Tibial nerve (tissue), 4 donors: ENCODE results near the gene SUV39H2. TPM values are rescaled to one million over a fixed set of nuclear protein-coding genes. Genes with fewer than 3 reads are reported as not detected.
"Not testable (repeated sequence)": the region's sequence is repeated elsewhere in the genome, so short reads cannot be mapped to it uniquely, and the experiment has no call there.

ENCODE experiments used
- DNase-seq, 2 donors: peaks; one replicate each; pipeline ENCODE4 v3.0.0-alpha.2; 2019; ENCODE audit warnings: low spot score in 2 of 2
- H3K27ac ChIP-seq, 4 donors: fragments of 200-600 bp; sonication (generic) in 3 of 4; one replicate each; pipeline ENCODE4 v1.5.1; 2017 to 2019; ENCODE audit warnings: mild to moderate bottlenecking in 1 of 4
- H3K27me3 ChIP-seq, 2 donors: fragments of 200-600 bp; sonication (generic) in 1 of 2; one replicate each; pipeline versions ENCODE4 v1.5.1 to v1.6.0; 2017 to 2019
- H3K36me3 ChIP-seq, 3 donors: fragments of 200-600 bp; sonication (generic); one replicate each; pipeline ENCODE4 v1.5.1; 2018 to 2019
- H3K4me1 ChIP-seq, 4 donors: fragments of 200-600 bp; sonication (generic) in 3 of 4; one replicate each; pipeline ENCODE4 v1.5.1; 2017 to 2019
- H3K4me3 ChIP-seq, 4 donors: fragments of 200-600 bp; sonication (generic) in 3 of 4; one replicate each; pipeline ENCODE4 v1.5.1; 2017 to 2019; ENCODE audit warnings: mild to moderate bottlenecking in 1 of 4, moderate library complexity in 1 of 4
- H3K9me3 ChIP-seq, 4 donors: fragments of 200-600 bp; sonication (generic) in 3 of 4; one replicate each; pipeline ENCODE4 v1.5.1; 2017 to 2019
- EP300 ChIP-seq, 2 donors: sonication (generic); formaldehyde crosslinking; IDR thresholded peaks; one replicate each; pipeline ENCODE4 v1.6.1; 2017; ENCODE audit warnings: antibody characterized with exemption in 2 of 2, mild to moderate bottlenecking in 1 of 2
- POLR2A ChIP-seq, 2 donors: fragments of 450-650 bp; IDR thresholded peaks; one replicate each; pipeline ENCODE4 v1.6.1; 2017; ENCODE audit warnings: antibody characterized with exemption in 2 of 2, mild to moderate bottlenecking in 2 of 2, moderate library complexity in 2 of 2
- WGBS, 2 donors: methylation state at CpG; one replicate each; pipeline ENCODE4 v1.1.5; 2018; 5-methylcytosine and 5-hydroxymethylcytosine counted together
- total RNA-seq, 4 donors: library from RNA; depleted of rRNA; stranded (reverse); fragments of >200 nt; gene quantifications; one replicate each; pipeline ENCODE4 v1.1.0, GENCODE V29; 2016
- TF ChIP-seq, protein P1 (sequence below), 5 experiments: fragments of 200-600 bp in 3 of 5; fragments of 450-650 bp in 2 of 5; sonication (generic) in 3 of 5; IDR thresholded peaks; one replicate each; pipeline ENCODE4 v1.5.1; 2016 to 2019; ENCODE audit warnings: antibody characterized with exemption in 5 of 5, mild to moderate bottlenecking in 3 of 5, moderate library complexity in 2 of 5

SUV39H2 gene
- total RNA-seq, 4 donors from 2014 or later, result 2.2 to 4.4 (median 3.0) TPM

DNA sequence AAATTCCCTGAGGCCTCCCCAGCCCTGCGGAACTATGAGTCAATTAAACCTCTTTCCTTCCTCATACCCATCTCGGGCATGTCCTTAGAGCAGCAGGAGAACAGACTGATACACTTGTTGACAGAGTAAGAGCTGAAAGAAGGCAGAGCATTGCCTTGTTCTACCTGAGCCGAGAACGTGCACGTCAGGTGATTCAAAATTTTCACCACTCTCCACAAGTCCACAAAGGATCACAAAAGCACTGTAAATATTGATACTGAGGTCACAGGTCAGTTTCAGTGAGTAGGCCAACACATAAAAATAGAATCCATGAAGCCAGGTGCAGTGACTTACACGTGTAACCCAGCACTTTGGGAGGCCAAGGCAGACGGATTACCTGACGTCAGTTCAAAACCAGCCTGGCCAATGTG is 47.4 kb downstream of the SUV39H2 start:
- Histone ChIP-seq H3K9me3 (no peaks in the 10 kb centered on the region), H3K4me1 (no peaks in the 10 kb centered on the region), H3K4me3 (no peak overlapping the region), H3K27me3 (no peaks in the 10 kb centered on the region), H3K27ac (no peak overlapping the region), H3K36me3 (peaks cover 0 to 97% (median 7%) of the 10 kb centered on the region in 3 donors)
- no peak for DNase-seq
- TF ChIP-seq EP300 (IDR thresholded peaks at IDR 0.05), result no peak
- TF ChIP-seq, protein P1, sequence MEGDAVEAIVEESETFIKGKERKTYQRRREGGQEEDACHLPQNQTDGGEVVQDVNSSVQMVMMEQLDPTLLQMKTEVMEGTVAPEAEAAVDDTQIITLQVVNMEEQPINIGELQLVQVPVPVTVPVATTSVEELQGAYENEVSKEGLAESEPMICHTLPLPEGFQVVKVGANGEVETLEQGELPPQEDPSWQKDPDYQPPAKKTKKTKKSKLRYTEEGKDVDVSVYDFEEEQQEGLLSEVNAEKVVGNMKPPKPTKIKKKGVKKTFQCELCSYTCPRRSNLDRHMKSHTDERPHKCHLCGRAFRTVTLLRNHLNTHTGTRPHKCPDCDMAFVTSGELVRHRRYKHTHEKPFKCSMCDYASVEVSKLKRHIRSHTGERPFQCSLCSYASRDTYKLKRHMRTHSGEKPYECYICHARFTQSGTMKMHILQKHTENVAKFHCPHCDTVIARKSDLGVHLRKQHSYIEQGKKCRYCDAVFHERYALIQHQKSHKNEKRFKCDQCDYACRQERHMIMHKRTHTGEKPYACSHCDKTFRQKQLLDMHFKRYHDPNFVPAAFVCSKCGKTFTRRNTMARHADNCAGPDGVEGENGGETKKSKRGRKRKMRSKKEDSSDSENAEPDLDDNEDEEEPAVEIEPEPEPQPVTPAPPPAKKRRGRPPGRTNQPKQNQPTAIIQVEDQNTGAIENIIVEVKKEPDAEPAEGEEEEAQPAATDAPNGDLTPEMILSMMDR (IDR thresholded peaks at IDR 0.05), result no peak
- no peak for TF ChIP-seq POLR2A (IDR thresholded peaks at IDR 0.05)
- 93 to 95% methylated on average over 8 of the region's 8 CpGs for WGBS, 2 donors

DNA sequence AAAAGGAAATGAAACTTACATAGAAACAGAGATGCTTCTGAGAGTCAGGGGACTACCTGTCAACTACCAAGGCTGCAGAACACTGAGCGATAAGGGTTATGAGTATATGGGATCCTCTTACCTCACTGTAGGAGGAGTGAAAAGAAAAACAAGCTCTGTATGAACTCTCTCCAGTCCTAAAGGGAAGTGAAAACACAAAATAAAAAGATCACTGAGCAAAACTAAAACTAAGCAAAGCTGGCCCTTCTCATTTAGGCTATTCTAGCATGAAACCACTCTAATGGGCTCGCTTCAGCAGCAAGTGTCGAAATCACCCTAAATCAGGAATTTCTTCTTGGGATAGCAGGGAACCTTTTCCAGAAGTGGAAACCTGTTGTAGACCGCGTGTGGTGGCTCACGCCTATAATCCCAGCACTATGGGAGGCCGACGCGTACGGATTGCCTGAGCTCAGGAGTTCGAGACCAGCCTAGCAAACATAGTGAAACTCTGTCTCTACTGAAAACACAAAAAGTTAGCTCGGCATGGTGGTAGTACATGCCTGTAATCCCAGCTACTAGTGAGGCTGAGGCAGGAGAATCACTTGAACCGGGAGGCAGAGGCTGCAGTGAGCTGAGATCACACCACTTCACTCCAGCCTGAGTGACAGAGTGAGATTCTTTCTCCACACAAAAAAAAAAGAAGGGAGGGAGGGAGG is 48.2 kb downstream of the SUV39H2 start:
- H3K9me3 ChIP-seq, result no peaks in the 10 kb centered on the region
- no peaks in the 10 kb centered on the region for H3K27me3 ChIP-seq
- no peak overlapping the region for H3K27ac ChIP-seq
- peaks cover 0 to 97% (median 2%) of the 10 kb centered on the region in 3 donors for H3K36me3 ChIP-seq
- no peak overlapping the region for H3K4me3 ChIP-seq
- 93% methylated on average over 13 of the region's 13 CpGs for WGBS, 2 donors
- no peak for TF ChIP-seq EP300 (IDR thresholded peaks at IDR 0.05)
- TF ChIP-seq, protein P1 (IDR thresholded peaks at IDR 0.05), result no peak
- no peak for TF ChIP-seq POLR2A (IDR thresholded peaks at IDR 0.05)
- H3K4me1 ChIP-seq, result no peaks in the 10 kb centered on the region
- DNase-seq, result no peak

DNA sequence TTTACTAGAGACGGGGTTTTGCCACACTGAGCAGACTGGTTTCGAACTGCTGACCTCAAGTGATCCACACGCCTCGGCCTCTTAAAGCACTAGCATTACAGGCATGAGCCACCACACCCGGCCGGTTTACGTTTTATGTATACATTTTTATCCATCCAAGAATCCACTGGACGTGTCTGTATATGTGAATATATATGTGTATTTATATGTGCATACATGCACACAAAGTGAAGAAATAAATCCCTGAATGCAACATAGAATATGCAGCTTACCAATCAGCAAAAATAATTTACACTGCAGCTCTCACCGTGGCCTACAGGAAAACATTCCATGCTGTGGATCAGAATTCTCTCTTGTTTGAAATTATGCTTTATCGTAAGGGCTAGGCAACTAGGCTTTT is 51.9 kb downstream of the SUV39H2 start:
- no peaks in the 10 kb centered on the region for H3K4me1 ChIP-seq
- no peaks in the 10 kb centered on the region for H3K27me3 ChIP-seq
- H3K4me3 ChIP-seq, result no peak overlapping the region
- DNase-seq, result no peak
- no peaks in the 10 kb centered on the region for H3K9me3 ChIP-seq
- H3K36me3 ChIP-seq, result peaks cover 0 to 98% (median 12%) of the 10 kb centered on the region in 3 donors
- TF ChIP-seq, protein P1 (IDR thresholded peaks at IDR 0.05), result no peak
- no peak for TF ChIP-seq EP300 (IDR thresholded peaks at IDR 0.05)
- no peak for TF ChIP-seq POLR2A (IDR thresholded peaks at IDR 0.05)
- 96% methylated on average over 10 of the region's 10 CpGs for WGBS, 2 donors
- H3K27ac ChIP-seq, result no peak overlapping the region

DNA sequence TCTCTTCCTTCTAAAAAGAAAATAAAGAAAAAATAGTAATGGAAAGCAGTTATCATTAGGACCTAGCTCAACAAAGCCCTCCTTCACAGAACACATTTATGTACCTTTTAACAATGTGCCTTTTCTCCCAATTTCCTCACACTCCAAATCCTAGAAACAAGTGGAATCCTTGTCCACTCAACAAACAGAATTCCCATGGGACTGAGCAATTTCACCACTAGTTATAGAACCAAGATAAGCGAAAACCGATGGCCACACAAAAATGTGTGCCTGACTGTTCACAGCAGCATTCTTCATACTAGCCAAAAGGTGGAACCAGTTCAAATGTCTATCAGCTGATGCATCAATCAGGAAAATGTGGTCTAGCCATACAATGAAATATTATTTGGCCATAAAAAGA is 57.9 kb downstream of the SUV39H2 start:
- Histone ChIP-seq H3K27me3 (no peaks in the 10 kb centered on the region), H3K4me3 (no peak overlapping the region), H3K36me3 (peaks cover 0 to 60% (median 12%) of the 10 kb centered on the region in 3 donors), H3K9me3 (no peaks in the 10 kb centered on the region), H3K4me1 (no peaks in the 10 kb centered on the region), H3K27ac (no peak overlapping the region)
- 51 to 59% methylated on average over 2 of the region's 2 CpGs for WGBS, 2 donors
- DNase-seq, result no peak
- peak in 1 of 2 donors; percentile 23 for TF ChIP-seq EP300 (IDR thresholded peaks at IDR 0.05)
- TF ChIP-seq, protein P1 (IDR thresholded peaks at IDR 0.05), result no peak

DNA sequence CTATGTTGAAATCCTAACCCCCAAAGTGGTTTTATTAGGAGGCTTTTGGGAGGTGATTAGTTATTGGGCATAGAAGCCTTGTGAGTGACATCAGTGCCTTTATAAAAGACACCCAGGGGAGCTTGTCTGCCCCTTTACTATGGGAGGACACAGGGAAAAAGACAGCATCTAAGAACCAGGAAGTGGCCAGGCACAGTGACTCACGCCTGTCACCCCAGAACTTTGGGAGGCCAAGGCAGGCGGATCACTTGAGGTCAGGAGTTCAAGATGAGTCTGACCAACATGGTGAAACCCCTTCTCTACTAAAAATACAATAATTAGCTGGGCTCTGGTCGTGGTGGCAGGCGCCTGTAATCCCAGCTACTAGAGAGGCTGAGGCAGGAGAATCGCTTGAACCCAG is 60.3 kb downstream of the SUV39H2 start:
- WGBS, 2 donors, result 64 to 79% methylated on average over 2 of the region's 5 CpGs
- not testable (repeated sequence) for H3K27ac ChIP-seq, DNase-seq, H3K27me3 ChIP-seq, H3K4me1 ChIP-seq, H3K4me3 ChIP-seq, H3K9me3 ChIP-seq
- peaks cover 0 to 56% (median 7%) of the 10 kb centered on the region in 3 donors for H3K36me3 ChIP-seq

DNA sequence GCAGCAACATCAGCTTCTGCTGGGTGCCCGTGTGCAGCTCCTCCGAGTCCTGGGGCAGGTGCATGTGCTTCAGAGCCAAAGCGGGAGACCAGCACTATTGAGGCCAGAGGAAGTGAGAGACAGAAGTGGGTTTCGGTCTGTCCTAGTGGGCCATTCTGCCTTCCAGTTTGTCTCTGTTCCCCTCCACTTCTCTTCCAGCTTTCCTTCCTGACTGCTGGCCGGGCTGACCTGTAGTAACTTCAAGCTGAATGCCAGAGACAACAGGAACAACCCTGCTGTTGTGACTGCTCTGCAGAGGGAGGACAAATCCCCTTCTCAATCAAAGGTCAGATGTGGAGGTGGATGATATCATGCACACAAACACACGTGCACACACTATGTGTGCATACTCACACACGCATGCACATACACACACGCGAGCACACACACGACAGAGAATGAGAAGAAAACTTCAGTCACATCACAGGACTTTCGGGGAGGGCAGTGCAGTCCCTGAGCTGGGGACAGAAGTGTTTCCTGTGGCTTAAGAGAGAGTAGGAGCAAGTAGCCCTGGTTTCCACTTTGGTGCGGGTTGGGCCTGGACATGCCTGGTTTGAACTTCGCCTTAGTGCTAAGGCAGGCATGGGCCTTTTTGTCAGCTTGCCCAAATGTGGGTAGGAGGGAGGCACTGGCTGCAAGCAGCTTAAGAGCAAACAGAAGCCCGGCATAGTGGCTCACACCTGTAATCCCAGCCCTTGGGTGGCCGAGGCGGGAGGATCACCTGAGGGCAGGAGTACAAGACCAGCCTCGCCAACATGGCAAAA is 63.7 kb downstream of the SUV39H2 start:
- 75 to 86% methylated on average over 8 to 17 of the region's 17 CpGs for WGBS, 2 donors
- peaks cover 0 to 56% (median 9%) of the 10 kb centered on the region in 3 donors for H3K36me3 ChIP-seq
- DNase-seq, H3K27me3 ChIP-seq, H3K9me3 ChIP-seq, H3K27ac ChIP-seq, H3K4me3 ChIP-seq, H3K4me1 ChIP-seq: not testable (repeated sequence)

DNA sequence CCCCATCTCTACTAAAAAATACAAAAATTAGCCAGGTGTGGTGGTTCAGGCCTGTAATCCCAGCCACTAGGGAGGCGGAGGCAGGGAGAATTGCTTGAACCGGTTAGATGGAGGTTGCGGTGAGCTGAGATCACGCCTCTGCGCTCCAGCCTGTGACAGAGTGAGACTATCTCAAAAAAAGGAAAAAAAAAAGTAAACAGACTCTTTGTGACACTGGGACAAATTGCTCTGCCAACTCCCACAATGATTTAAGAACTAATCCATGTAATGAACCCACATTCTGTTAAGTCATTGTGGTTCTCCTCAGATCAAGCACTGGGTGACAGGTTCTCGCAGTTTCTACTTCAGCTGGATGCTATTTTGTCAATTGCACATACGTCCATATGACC is 64.3 kb downstream of the SUV39H2 start:
- not testable (repeated sequence) for H3K27ac ChIP-seq, H3K27me3 ChIP-seq, H3K4me1 ChIP-seq, H3K4me3 ChIP-seq, H3K9me3 ChIP-seq, DNase-seq
- WGBS, 2 donors, result 90 to 92% methylated on average over 6 to 7 of the region's 7 CpGs
- H3K36me3 ChIP-seq, result peaks cover 0 to 60% (median 9%) of the 10 kb centered on the region in 3 donors
